Mesothelial cell of epicardium (in vitro differentiated cells): ENCODE data around the gene KRT38. TPM values are rescaled to one million over a fixed set of nuclear protein-coding genes. Genes with fewer than 3 reads are reported as not detected.

Experiments used
- DNase-seq, 2 experiments: peaks; one replicate each; pipeline ENCODE4 v3.0.0; 2021; ENCODE audit warnings: low spot score in 2 of 2; ENCODE audit not compliant: unreplicated experiment in 2 of 2
- H3K27ac Mint-ChIP-seq: 2 replicates; pipeline ENCODE4 v1.8.0; 2021; ENCODE audit warnings: mixed read lengths
- H3K27me3 Mint-ChIP-seq: 2 replicates; pipeline ENCODE4 v1.8.0; 2021; ENCODE audit warnings: low read depth, mixed read lengths
- H3K36me3 Mint-ChIP-seq: 2 replicates; pipeline ENCODE4 v1.8.0; 2021; ENCODE audit warnings: mixed read lengths
- H3K4me1 Mint-ChIP-seq: 2 replicates; pipeline ENCODE4 v1.8.0; 2021; ENCODE audit warnings: mixed read lengths
- H3K4me3 Mint-ChIP-seq: 2 replicates; pipeline ENCODE4 v1.8.0; 2021; ENCODE audit warnings: mild to moderate bottlenecking, moderate library complexity, mixed read lengths
- H3K9me3 Mint-ChIP-seq: 2 replicates; pipeline ENCODE4 v1.8.0; 2021; ENCODE audit warnings: mixed read lengths
- total RNA-seq: library from RNA; stranded (reverse); gene quantifications from 3 replicates; pipeline ENCODE4 v1.2.1, GENCODE V29; 2021
- TF ChIP-seq, protein P1 (sequence below): fragments of 200-600 bp; sonication (generic); IDR thresholded peaks from one replicate; pipeline ENCODE4 v1.5.0; 2021; ENCODE audit warnings: antibody characterized with exemption; ENCODE audit not compliant: unreplicated experiment

KRT38 gene
- total RNA-seq, 1 donor from 2014 or later = not detected

GRCh38 chr17:41413353-41413957 lies 27.3 kb downstream of the KRT38 start:
- TF ChIP-seq, protein P1, sequence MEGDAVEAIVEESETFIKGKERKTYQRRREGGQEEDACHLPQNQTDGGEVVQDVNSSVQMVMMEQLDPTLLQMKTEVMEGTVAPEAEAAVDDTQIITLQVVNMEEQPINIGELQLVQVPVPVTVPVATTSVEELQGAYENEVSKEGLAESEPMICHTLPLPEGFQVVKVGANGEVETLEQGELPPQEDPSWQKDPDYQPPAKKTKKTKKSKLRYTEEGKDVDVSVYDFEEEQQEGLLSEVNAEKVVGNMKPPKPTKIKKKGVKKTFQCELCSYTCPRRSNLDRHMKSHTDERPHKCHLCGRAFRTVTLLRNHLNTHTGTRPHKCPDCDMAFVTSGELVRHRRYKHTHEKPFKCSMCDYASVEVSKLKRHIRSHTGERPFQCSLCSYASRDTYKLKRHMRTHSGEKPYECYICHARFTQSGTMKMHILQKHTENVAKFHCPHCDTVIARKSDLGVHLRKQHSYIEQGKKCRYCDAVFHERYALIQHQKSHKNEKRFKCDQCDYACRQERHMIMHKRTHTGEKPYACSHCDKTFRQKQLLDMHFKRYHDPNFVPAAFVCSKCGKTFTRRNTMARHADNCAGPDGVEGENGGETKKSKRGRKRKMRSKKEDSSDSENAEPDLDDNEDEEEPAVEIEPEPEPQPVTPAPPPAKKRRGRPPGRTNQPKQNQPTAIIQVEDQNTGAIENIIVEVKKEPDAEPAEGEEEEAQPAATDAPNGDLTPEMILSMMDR = no peak
- no peaks in the 10 kb centered on the region for H3K27me3 Mint-ChIP-seq
- no peaks in the 10 kb centered on the region for H3K9me3 Mint-ChIP-seq
- DNase-seq = no peak
- H3K4me1 Mint-ChIP-seq = peaks cover 34% of the 10 kb centered on the region
- H3K36me3 Mint-ChIP-seq = no peaks in the 10 kb centered on the region
- H3K27ac Mint-ChIP-seq = no peak overlapping the region
- no peak overlapping the region for H3K4me3 Mint-ChIP-seq

GRCh38 chr17:41411072-41411840 lies 29.5 kb downstream of the KRT38 start:
- Mint-ChIP-seq H3K4me1 (peaks cover 19% of the 10 kb centered on the region), H3K27me3 (no peaks in the 10 kb centered on the region), H3K9me3 (no peaks in the 10 kb centered on the region), H3K36me3 (no peaks in the 10 kb centered on the region), H3K27ac (no peak overlapping the region), H3K4me3 (no peak overlapping the region)
- TF ChIP-seq, protein P1 = no peak
- DNase-seq = no peak

DNA sequence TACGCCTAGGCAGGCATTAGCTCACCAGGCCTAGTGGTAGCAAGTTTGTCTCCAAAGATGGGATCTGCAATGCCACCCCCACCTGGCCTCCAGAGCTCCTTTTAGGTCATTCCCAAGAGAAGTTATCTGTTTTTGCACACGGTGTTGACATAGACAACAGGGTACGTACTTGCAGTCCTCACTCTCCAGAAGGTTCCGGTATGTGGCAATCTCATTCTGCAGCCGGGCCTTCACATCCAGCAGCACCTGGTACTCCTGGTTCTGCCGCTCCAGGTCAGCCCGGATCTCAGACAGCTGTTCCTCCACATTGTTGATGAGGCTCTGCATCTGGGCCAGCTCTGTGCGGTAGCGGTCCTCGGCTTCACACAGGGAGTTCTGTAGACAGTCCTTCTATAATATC lies 33.6 kb downstream of the KRT38 start:
- no peaks in the 10 kb centered on the region for H3K9me3 Mint-ChIP-seq
- TF ChIP-seq, protein P1 = no peak
- no peak overlapping the region for H3K27ac Mint-ChIP-seq
- DNase-seq = no peak
- no peaks in the 10 kb centered on the region for H3K36me3 Mint-ChIP-seq
- peaks cover 34% of the 10 kb centered on the region for H3K4me1 Mint-ChIP-seq
- H3K27me3 Mint-ChIP-seq = no peaks in the 10 kb centered on the region
- no peak overlapping the region for H3K4me3 Mint-ChIP-seq

DNA sequence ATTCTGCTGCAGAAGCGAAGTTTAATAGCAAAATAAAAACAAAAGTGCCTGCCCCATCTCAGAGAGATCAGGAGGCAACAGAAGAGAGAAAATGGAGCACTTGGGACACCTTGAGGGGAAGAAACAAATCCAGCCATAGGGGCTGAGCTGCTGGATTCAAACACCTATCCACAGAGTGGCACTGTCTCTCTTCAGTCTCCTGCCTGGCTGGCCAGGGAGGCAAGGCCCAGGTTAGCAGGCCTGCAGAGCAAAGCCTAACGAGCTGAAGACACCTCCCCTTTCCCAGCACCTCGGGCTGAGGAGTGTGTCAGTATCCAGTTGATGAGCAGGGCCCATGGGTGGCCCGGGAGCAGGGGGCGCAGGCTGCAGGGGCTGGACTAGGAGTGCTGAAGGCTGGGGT lies 34.6 kb downstream of the KRT38 start:
- DNase-seq = no peak
- no peak overlapping the region for H3K4me3 Mint-ChIP-seq
- no peak overlapping the region for H3K27ac Mint-ChIP-seq
- no peaks in the 10 kb centered on the region for H3K27me3 Mint-ChIP-seq
- TF ChIP-seq, protein P1 = no peak
- peaks cover 37% of the 10 kb centered on the region for H3K4me1 Mint-ChIP-seq
- no peaks in the 10 kb centered on the region for H3K9me3 Mint-ChIP-seq
- H3K36me3 Mint-ChIP-seq = no peaks in the 10 kb centered on the region

GRCh38 chr17:41404024-41404671 lies 36.6 kb downstream of the KRT38 start:
- peak overlapping the region; percentile 75 for H3K27ac Mint-ChIP-seq
- H3K4me3 Mint-ChIP-seq = no peak overlapping the region

More at GRCh38 chr17:41404024-41404671, 36.6 kb downstream of the KRT38 start:
- H3K9me3 Mint-ChIP-seq = no peaks in the 10 kb centered on the region
- no peaks in the 10 kb centered on the region for H3K27me3 Mint-ChIP-seq
- H3K4me1 Mint-ChIP-seq = peaks cover 55% of the 10 kb centered on the region
- TF ChIP-seq, protein P1 = no peak
- H3K36me3 Mint-ChIP-seq = no peaks in the 10 kb centered on the region
- DNase-seq = no peak
